Measurements from ENCODE around the gene CDK14.
"Not testable (repeated sequence)": the region's sequence is repeated elsewhere in the genome, so short reads cannot be mapped to it uniquely, and the experiment has no call there.

CDK14 gene

GRCh38 chr7:91156316-91157185 is 560.4 kb downstream of the CDK14 start:
- DNase-seq (ENCODE audit: low read depth in 2 of 2): no peak

GRCh38 chr7:91157579-91158320 is 561.6 kb downstream of the CDK14 start:
- no peak for DNase-seq (ENCODE audit: low read depth in 2 of 2)

GRCh38 chr7:91162436-91162835 is 566.3 kb downstream of the CDK14 start:
- DNase-seq (ENCODE audit: low read depth in 2 of 2): no peak

- DNase-seq (ENCODE audit: low read depth in 2 of 2): no peak
Observed at GRCh38 chr7:91164506-91164905, 568.4 kb downstream of the CDK14 start.

- no peak for DNase-seq (ENCODE audit: low read depth in 2 of 2)
Observed at GRCh38 chr7:91165006-91165845, 569.1 kb downstream of the CDK14 start.

GRCh38 chr7:91165846-91166230 is 569.7 kb downstream of the CDK14 start:
- no peak for DNase-seq (ENCODE audit: low read depth in 2 of 2)

GRCh38 chr7:91168871-91169829 is 573.0 kb downstream of the CDK14 start:
- no peak for DNase-seq (ENCODE audit: low read depth in 2 of 2)

- no peak for DNase-seq (ENCODE audit: low read depth in 2 of 2)
Observed at GRCh38 chr7:91169830-91170191, 573.7 kb downstream of the CDK14 start.

- DNase-seq (ENCODE audit: low read depth in 2 of 2): not testable (repeated sequence)
Observed at GRCh38 chr7:91173265-91173664, 577.1 kb downstream of the CDK14 start.

- no peak for DNase-seq (ENCODE audit: low read depth in 2 of 2)
Observed at GRCh38 chr7:91180746-91181145, 584.6 kb downstream of the CDK14 start.

- no peak for DNase-seq (ENCODE audit: low read depth in 2 of 2)
Observed at GRCh38 chr7:91181949-91182348, 585.8 kb downstream of the CDK14 start.

GRCh38 chr7:91182819-91183764 is 587.0 kb downstream of the CDK14 start:
- DNase-seq (ENCODE audit: low read depth in 2 of 2): no peak

GRCh38 chr7:91185771-91186170 is 589.6 kb downstream of the CDK14 start:
- no peak for DNase-seq (ENCODE audit: low read depth in 2 of 2)

- DNase-seq (ENCODE audit: low read depth in 2 of 2): no peak
Observed at GRCh38 chr7:91187061-91187460, 590.9 kb downstream of the CDK14 start.

- DNase-seq (ENCODE audit: low read depth in 2 of 2): no peak
Observed at GRCh38 chr7:91191771-91192170, 595.6 kb downstream of the CDK14 start.

- no peak for DNase-seq (ENCODE audit: low read depth in 2 of 2)
Observed at GRCh38 chr7:91193141-91193540, 597.0 kb downstream of the CDK14 start.

- no peak for DNase-seq (ENCODE audit: low read depth in 2 of 2)
Observed at GRCh38 chr7:91194841-91195240, 598.7 kb downstream of the CDK14 start.

GRCh38 chr7:91196058-91196457 is 599.9 kb downstream of the CDK14 start:
- no peak for DNase-seq (ENCODE audit: low read depth in 2 of 2)

GRCh38 chr7:91198371-91198770 is 602.2 kb downstream of the CDK14 start:
- no peak for DNase-seq (ENCODE audit: low read depth in 2 of 2)

GRCh38 chr7:91199601-91200000 is 603.5 kb downstream of the CDK14 start:
- no peak for DNase-seq (ENCODE audit: low read depth in 2 of 2)

Measured in stimulated activated CD8-positive, alpha-beta memory T cell treated with anti-CD3 and anti-CD28 coated beads, Interleukin-7, amount 100 ng/mL, for 4 hours (primary cell).